Measurements from ENCODE around the gene CKS1B. TPM values are rescaled to one million over a fixed set of nuclear protein-coding genes. Genes with fewer than 3 reads are reported as not detected.
A peak's percentile ranks its signal among the peaks of the same experiment; 100 is the strongest.

Gene CKS1B
- total RNA-seq, 1 experiment from 2014 or later, result 248 TPM

- no peak for DNase-seq (ENCODE audit: low spot score)
Measured at GRCh38 chr1:155002464-155003226, 28.2 kb downstream of the CKS1B start, which contains the start of gene ZBTB7B. Gene ZBTB7B (plus strand): TSS chr1:155002802. CDS start chr1:155014661, 11,859 bp downstream.

DNA sequence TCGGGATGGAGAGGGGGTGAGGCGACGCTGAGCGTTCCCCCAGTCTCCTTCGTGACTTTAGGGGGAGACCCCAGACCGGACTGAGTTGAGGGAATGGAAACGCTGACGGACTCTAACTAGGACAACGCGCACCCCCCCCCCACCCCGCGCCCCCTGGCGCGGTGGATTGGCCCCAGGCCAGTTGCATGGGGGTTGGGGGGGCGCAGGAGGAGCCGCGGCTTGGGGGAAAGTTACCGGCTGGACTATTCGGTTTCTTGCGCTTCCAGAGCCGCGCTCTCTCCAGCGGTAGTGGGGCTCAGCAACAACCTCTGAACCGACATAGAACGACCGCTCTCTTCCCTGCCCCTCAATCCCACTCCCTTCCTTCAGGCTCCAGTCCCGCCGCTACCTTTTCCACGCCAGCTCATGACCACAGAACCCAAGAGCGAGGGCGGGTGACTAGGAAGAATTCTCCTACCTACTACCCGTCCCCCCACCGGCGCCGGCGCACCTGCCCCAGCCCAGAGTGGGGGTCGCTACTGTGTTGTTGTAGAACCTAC lies 28.8 kb downstream of the CKS1B start:
- no peak for DNase-seq (ENCODE audit: low spot score)

DNA sequence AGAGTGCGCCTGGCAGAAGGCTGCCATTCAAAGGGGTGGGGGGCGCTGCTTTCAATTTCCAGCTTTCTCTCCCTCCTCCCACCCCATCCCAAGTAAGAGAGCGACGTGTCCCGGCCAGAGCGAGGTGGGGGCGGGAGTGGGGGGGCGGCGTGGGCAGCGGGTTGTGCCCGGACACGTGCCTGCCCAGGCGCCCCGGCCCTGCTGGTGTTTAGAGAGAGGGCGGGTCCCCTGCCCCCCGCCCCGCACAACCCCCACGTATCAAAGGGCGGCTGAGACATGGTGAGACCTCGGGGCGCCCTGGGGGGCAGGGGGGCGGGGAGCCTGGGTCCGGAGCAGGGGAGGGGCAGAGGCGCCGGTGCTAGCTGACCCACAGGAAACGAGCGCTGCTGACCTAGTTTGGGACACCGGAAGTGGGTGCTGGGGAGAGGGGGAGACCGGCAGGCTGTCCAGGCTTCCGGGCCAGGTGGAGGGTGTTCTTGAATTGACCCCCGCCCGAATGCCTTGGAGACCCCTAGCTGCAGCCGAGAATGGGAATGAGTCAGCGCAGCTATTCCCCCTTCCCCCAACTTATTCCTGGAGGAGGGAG lies 29.4 kb downstream of the CKS1B start:
- peak; percentile 64 for DNase-seq (ENCODE audit: low spot score)

DNA sequence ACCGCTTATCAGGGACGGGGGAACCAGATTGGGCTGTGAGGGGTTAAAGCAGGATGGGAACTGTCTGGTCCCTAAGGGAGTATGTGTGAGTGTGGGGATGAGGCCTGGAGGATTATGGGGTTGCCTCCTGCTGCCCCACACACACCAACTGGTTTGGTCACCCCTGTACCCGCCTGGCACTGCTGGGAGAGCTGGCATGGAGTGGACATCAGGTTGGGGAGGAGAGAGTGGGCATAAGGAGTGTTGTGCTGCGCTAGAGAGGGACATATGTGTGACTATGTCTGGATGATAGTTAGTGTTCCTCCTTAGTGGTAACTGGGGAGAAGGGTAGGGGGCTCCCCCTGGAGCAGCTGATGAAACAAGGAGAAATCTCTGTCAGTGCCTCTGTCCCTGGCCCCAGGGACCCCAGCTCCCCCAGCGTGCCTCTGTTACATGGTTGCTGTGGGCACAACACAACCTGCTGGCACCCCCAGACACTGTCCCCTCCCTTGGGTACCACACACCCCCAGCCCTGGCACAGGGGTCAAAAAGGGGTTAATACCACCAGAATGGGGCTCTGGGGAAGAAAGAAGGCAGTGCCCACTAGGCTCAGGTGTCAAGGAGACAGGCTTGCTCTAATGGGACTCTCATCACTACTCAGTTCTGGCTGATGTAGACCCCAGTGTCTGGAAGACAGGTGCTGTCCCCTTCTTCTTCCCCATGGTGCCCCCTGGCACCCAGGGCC lies 30.0 kb downstream of the CKS1B start:
- DNase-seq (ENCODE audit: low spot score), result no peak

DNA sequence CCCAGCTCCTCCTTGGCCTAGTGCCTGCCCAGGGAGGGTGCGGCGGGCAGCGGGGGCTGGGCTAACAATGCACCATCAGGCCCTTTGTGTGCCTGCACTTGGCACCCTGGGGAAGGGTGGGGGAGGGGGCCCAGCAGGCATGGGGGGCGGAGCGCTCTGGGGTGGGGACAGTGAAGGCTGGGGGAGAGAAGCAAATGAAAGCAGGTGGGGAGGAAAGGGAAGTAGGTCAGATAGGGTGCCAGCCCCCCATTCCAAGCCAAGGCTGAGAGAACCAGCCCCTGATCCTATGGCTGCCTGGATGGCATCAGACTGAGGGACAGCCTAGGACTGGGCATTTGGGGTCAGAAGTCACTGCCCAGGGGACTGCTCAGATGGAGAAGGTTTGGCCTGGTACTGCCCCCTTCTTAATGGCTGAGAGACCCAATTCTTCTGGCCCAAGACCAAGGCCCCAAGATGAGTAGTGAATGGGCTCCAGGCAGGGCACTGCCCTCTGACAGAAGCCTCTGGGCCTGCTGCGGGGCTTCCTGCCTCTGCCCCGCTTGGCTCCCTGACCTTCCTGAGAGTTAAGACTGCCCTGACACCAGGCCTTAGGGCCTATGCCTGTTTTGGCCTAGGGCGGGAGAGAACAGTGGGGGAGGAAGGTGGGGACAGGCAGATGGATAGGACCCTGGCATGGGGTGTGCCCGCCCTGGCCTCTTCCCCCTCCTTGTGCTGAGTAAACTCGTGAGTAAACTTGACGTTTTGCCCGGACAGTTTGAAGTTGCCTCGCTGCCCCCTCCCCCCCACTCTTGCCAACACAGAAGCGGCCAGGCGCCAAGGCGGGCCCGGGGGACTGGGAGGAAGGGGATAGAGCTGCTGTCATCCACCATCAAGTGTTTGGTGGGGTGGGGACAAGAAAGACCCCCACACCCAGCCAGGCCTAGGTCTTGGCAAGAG lies 30.9 kb downstream of the CKS1B start:
- peak; percentile 49 for DNase-seq (ENCODE audit: low spot score)

DNA sequence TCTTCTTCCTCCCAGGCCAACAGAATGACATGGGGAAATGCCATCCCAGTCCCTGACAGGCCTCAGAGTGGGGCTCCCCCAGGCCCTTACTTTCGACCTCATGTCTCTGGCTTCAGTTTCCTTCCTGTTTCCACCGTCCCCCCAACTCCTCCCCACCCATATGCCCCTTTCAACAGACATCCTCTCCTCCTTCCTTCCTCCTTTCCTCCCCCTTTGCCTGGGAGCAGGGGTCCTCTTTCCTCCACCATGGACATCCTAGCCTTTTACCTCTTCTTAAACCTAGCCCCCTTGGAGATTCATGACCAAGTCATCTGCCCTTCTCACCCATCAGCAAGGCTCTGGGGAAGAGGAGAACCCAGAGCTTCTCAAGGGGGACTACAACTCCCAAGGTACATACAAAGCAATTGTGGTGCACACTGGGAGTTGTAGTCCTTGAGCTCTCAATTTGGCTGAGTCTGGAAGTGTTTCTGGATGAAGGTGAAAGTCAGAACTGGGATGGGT lies 32.2 kb downstream of the CKS1B start:
- no peak for DNase-seq (ENCODE audit: low spot score)

DNA sequence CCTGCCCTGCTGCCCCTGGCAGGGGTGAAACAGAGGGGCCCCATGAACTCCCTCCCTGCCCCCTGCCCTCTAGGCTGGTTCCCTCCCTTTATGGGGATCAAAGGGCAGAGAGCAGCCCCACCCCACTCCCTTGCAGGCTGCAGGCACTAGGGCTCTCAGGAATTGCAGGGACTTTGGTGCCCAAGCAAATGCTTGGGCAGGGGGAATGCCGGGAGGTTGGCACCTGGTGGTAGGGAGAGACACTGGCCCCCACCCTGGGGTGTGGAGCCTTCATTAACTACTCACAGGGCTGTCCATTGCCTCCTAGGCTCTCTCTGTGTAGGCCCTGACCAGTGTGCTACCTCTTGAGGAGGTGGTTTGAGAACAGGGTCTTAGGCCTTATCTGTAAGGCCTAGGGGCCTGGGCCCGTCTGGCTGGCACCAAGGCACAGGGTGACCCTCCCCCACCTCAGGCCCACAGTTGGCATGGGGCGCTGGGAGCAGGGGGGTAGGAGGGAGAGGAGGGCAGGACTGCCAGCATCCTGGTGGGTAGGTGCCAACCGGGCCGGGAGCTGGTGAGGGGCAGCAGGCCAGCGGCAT lies 32.9 kb downstream of the CKS1B start:
- no peak for DNase-seq (ENCODE audit: low spot score)

- no peak for DNase-seq (ENCODE audit: low spot score)
Measured at GRCh38 chr1:155008015-155008941, 33.8 kb downstream of the CKS1B start.

GRCh38 chr1:155009221-155009711 lies 34.8 kb downstream of the CKS1B start:
- no peak for DNase-seq (ENCODE audit: low spot score)

GRCh38 chr1:155009742-155010141 lies 35.3 kb downstream of the CKS1B start:
- DNase-seq (ENCODE audit: low spot score), result no peak

GRCh38 chr1:155010211-155010918 lies 35.9 kb downstream of the CKS1B start:
- DNase-seq (ENCODE audit: low spot score), result no peak

DNA sequence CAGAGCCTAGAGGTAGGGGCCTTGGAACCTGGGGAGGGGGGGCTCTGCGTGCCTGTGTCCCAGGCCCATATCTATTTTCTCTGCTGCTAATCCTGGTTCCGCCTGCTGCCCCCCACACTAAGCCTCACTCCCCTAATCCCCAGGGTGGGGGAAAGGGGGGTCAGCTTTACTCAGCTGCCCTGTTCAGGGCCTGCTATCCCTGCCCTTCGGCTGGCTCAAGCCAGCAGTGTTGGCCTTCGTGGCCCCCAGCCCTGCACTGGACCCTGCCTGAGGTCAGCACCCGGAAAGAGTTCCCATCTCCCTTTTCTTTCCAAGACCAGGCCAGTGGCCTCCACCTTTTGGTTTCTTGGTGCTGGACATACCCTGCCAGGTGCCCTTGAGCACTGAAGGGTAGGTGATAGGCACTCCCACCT lies 36.5 kb downstream of the CKS1B start:
- DNase-seq (ENCODE audit: low spot score), result no peak

DNA sequence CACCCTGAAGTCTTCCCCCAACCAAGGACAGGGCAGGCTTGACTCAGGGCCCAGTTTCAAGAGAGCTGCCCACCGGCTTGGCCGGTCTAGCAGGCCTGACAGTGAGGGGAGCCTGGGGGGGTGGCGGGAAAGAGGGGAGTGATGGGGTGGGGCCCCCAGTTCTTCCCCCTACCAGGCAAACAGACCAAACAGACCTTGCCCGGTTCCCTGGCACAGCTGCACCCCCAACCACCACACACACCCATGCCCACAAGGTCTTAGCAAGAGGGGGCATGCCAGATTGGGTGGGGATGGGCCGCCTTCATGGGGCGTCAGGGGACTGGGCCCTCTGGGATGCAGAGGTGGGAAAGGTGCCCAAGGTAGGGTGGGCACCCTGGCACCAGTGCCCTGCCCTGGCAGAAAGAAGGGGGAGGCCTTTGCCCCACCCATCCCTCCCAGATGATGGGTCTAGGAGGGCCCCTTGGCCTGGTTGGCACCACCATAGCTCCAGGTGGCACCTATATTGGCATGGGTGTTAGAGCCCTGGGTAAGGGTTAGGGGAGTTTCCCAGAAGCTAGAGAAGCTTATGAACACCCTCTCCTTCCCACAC lies 37.0 kb downstream of the CKS1B start:
- DNase-seq (ENCODE audit: low spot score), result no peak

- peak; percentile 32 for DNase-seq (ENCODE audit: low spot score)
Measured at GRCh38 chr1:155012026-155012546, 37.6 kb downstream of the CKS1B start.

DNA sequence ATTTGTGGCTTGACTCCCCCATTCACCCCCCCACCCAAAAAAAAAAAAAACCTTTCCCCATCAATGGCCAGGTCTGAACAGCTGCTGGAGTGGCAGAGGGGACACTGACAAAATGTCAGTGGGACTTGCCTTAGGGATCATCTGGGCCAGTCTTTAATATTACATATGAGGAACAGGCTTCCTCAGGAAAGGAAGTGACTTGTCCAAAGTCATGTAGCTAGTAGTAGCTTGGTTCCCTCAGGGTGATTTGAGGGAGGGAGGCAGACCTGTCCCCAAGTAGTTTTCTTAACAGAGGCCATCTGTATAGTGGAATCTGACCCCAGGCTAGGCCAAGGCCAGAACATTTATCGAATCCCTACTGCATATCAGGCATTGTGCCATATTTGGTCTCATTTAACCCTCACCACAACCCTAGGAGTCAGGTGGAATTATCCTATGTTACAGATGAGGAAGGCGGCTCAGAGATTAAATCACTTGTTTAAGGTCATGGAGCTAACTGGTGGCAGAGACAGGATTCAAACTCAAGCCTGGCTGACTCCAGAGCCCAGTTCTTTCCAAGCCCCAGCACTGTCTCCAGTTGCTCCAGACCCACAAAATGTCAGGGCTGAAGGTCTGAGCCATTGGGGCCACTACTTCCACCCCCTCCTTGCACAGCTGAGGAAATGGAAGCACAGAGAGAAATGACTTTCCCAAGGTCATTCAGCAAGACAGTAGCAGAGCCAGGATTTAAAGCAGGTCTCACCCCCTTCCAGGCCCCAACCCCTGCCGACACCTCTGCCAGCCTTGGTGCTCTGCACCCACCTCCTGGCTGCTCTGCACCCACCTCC lies 38.5 kb downstream of the CKS1B start:
- no peak for DNase-seq (ENCODE audit: low spot score)

DNA sequence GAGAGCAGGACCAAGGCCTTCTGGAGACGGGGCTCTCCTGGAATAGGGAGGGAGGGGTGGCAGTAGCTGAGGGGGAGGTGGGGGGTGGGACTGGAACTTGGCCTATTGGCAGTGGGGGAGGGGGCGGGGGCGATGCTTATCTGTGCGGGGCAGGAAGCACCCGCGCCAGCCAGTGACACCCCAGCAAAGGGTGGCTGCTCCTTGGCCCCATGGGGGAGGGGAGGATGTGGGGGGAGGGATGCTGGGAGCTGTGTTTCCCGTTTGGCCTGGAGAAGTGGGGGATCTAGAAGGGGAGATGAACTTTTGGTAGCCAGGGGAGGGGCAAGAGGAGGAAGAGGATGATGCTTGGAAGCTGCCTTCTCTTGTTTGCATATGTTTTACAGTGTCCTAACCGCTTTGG lies 39.2 kb downstream of the CKS1B start:
- DNase-seq (ENCODE audit: low spot score), result no peak

Data from H4 (cell line).